ENCODE results near the gene EEF2K. TPM values are rescaled to one million over a fixed set of nuclear protein-coding genes. Genes with fewer than 3 reads are reported as not detected.

EEF2K gene
- polyA plus RNA-seq, 3 donors = 0.85 to 6.5 (median 1.7) TPM

- Mint-ChIP-seq H3K27ac (no peak overlapping the region), H3K36me3 (peaks cover 43 to 79% of the 10 kb centered on the region in 2 donors), H3K9me3 (peaks cover 0 to 7% (median 0%) of the 10 kb centered on the region in 7 donors), H3K27me3 (ENCODE audit: low read depth in 3 of 3) (no peaks in the 10 kb centered on the region), H3K4me3 (no peak overlapping the region), H3K4me1 (no peaks in the 10 kb centered on the region)
- Histone ChIP-seq H3K4me2 (replicated peaks; ENCODE audit: extremely low read depth, low read length, poor library complexity, severe bottlenecking) (no peak overlapping the region), H3K79me2 (ENCODE audit: insufficient read depth, low read length) (no peaks in the 10 kb centered on the region), H3K36me3 (replicated peaks in 1 of 2; ENCODE audit: control insufficient read depth in 1 of 2, insufficient read depth in 2 of 2, low read length in 2 of 2) (peaks cover 57 to 70% of the 10 kb centered on the region in 2 donors), H3K4me3 (replicated peaks in 1 of 3; ENCODE audit: low read depth in 2 of 3, low read length in 3 of 3) (no peak overlapping the region), H3K27me3 (ENCODE audit: control insufficient read depth in 2 of 2, insufficient read depth in 2 of 2, low read length in 2 of 2) (no peaks in the 10 kb centered on the region), H3K9me3 (replicated peaks in 1 of 2; ENCODE audit: control insufficient read depth in 1 of 2, insufficient read depth in 1 of 2, low read length in 2 of 2) (peaks cover 1 to 3% of the 10 kb centered on the region in 2 donors), H3K27ac (ENCODE audit: low read depth in 1 of 2, low read length in 2 of 2) (no peak overlapping the region), H4K20me1 (ENCODE audit: insufficient read depth, low read length) (no peaks in the 10 kb centered on the region), H3K4me1 (ENCODE audit: control insufficient read depth in 1 of 2, insufficient read depth in 2 of 2, low read length in 2 of 2) (no peaks in the 10 kb centered on the region), H3K9ac (ENCODE audit: insufficient read depth, low read length, poor library complexity, severe bottlenecking) (no peak overlapping the region), H2AFZ (ENCODE audit: insufficient read depth, low read depth, low read length, poor library complexity, severe bottlenecking) (no peak overlapping the region)
- no peak for TF ChIP-seq CTCF (IDR thresholded peaks at IDR 0.05)
- WGBS (ENCODE audit: insufficient coverage) = 100% methylated on average over 3 of the region's 3 CpGs
- intact Hi-C loops (cut with micrococcal nuclease) = no loop called here
- no peak for DNase-seq
These were observed 54.4 kb downstream of the EEF2K start for GRCh38 chr16:22260490-22260889.

GRCh38 chr16:22262460-22262859, 56.4 kb downstream of the EEF2K start:
- no peak for TF ChIP-seq CTCF (IDR thresholded peaks at IDR 0.05)
- Mint-ChIP-seq H3K9me3 (peaks cover 0 to 5% (median 0%) of the 10 kb centered on the region in 7 donors), H3K4me1 (no peaks in the 10 kb centered on the region), H3K27ac (no peak overlapping the region), H3K27me3 (ENCODE audit: low read depth in 3 of 3) (no peaks in the 10 kb centered on the region), H3K36me3 (peaks cover 44 to 86% of the 10 kb centered on the region in 2 donors), H3K4me3 (no peak overlapping the region)
- Histone ChIP-seq H4K20me1 (ENCODE audit: insufficient read depth, low read length) (no peaks in the 10 kb centered on the region), H3K9ac (ENCODE audit: insufficient read depth, low read length, poor library complexity, severe bottlenecking) (no peak overlapping the region), H3K4me2 (replicated peaks; ENCODE audit: extremely low read depth, low read length, poor library complexity, severe bottlenecking) (no peak overlapping the region), H3K9me3 (replicated peaks in 1 of 2; ENCODE audit: control insufficient read depth in 1 of 2, insufficient read depth in 1 of 2, low read length in 2 of 2) (no peaks in the 10 kb centered on the region), H3K36me3 (replicated peaks in 1 of 2; ENCODE audit: control insufficient read depth in 1 of 2, insufficient read depth in 2 of 2, low read length in 2 of 2) (peaks cover 58 to 71% of the 10 kb centered on the region in 2 donors), H3K27ac (ENCODE audit: low read depth in 1 of 2, low read length in 2 of 2) (no peak overlapping the region), H3K4me1 (ENCODE audit: control insufficient read depth in 1 of 2, insufficient read depth in 2 of 2, low read length in 2 of 2) (no peaks in the 10 kb centered on the region), H3K27me3 (ENCODE audit: control insufficient read depth in 2 of 2, insufficient read depth in 2 of 2, low read length in 2 of 2) (no peaks in the 10 kb centered on the region), H3K4me3 (replicated peaks in 1 of 3; ENCODE audit: low read depth in 2 of 3, low read length in 3 of 3) (no peak overlapping the region), H3K79me2 (ENCODE audit: insufficient read depth, low read length) (no peaks in the 10 kb centered on the region), H2AFZ (ENCODE audit: insufficient read depth, low read depth, low read length, poor library complexity, severe bottlenecking) (no peak overlapping the region)
- intact Hi-C loops (cut with micrococcal nuclease) = no loop called here
- no peak for DNase-seq
- 100% methylated on average over 1 of the region's 4 CpGs for WGBS (ENCODE audit: insufficient coverage)

Data from CD14-positive monocyte (primary cell).